Loucy (cell line): ENCODE measurements around the gene HIBCH.

Source experiments
- H2AFZ ChIP-seq: fragments of 200-600 bp; sonication (generic); 2 replicates; pipeline ENCODE4 v1.6.0; 2016; ENCODE audit warnings: antibody characterized with exemption, mild to moderate bottlenecking, low read length, moderate library complexity
- H3F3A ChIP-seq: fragments of 200-600 bp; 2 replicates; pipeline ENCODE4 v1.6.0; 2016; ENCODE audit warnings: antibody characterized with exemption, low read depth, mild to moderate bottlenecking
- H3K27me3 ChIP-seq: fragments of 200-600 bp; sonication (generic); 2 replicates; pipeline ENCODE4 v1.6.1; 2014; ENCODE audit warnings: low read length, mild to moderate bottlenecking; ENCODE audit not compliant: insufficient read depth, poor library complexity, severe bottlenecking
- H3K36me3 ChIP-seq: fragments of 200-600 bp; sonication (generic); 2 replicates; pipeline ENCODE4 v1.6.1; 2016; ENCODE audit warnings: low read length; ENCODE audit not compliant: insufficient read depth
- H3K4me1 ChIP-seq: fragments of 200-600 bp; sonication (generic); 2 replicates; pipeline ENCODE4 v1.5.1; 2014; ENCODE audit warnings: low read length, mild to moderate bottlenecking; ENCODE audit not compliant: insufficient read depth, poor library complexity, severe bottlenecking
- H3K4me2 ChIP-seq: fragments of 200-600 bp; sonication (generic); 2 replicates; pipeline ENCODE4 v1.6.0; 2014; ENCODE audit warnings: antibody characterized with exemption, low read length, low read depth, mild to moderate bottlenecking; ENCODE audit not compliant: poor library complexity, severe bottlenecking
- H3K4me3 ChIP-seq: fragments of 200-600 bp; sonication (generic); 2 replicates; pipeline ENCODE4 v1.5.1; 2014; ENCODE audit warnings: low read length, mild to moderate bottlenecking, mixed read lengths; ENCODE audit not compliant: poor library complexity, severe bottlenecking
- H3K79me2 ChIP-seq: fragments of 200-600 bp; sonication (generic); 2 replicates; pipeline ENCODE4 v1.6.1; 2014; ENCODE audit warnings: low read length; ENCODE audit not compliant: insufficient read depth
- H3K9ac ChIP-seq: fragments of 200-600 bp; sonication (generic); 2 replicates; pipeline ENCODE4 v1.6.0; 2014; ENCODE audit warnings: mild to moderate bottlenecking, low read depth, low read length, moderate library complexity; ENCODE audit not compliant: poor library complexity, severe bottlenecking
- H3K9me2 ChIP-seq: fragments of 200-600 bp; sonication (generic); replicated peaks from 2 replicates; pipeline ENCODE4 v1.6.1; 2016; ENCODE audit warnings: low read depth, low read length, mixed read lengths
- H3K9me3 ChIP-seq: fragments of 200-600 bp; sonication (generic); 2 replicates; pipeline ENCODE4 v1.6.1; 2014; ENCODE audit warnings: mild to moderate bottlenecking, antibody characterized with exemption, low read length, low read depth; ENCODE audit not compliant: insufficient read depth
- H4K20me1 ChIP-seq: fragments of 200-600 bp; sonication (generic); 2 replicates; pipeline ENCODE4 v1.6.0; 2014; ENCODE audit warnings: antibody characterized with exemption, low read length, mild to moderate bottlenecking; ENCODE audit not compliant: insufficient read depth, poor library complexity, severe bottlenecking
- CTCF ChIP-seq: fragments of 200-600 bp; sonication (generic); conservative IDR thresholded peaks from 2 replicates; pipeline ENCODE4 v1.5.1; 2014; ENCODE audit warnings: mild to moderate bottlenecking, antibody characterized with exemption, low read length
- EZH2phosphoT487 ChIP-seq: fragments of 200-600 bp; IDR thresholded peaks from 2 replicates; pipeline ENCODE4 v1.6.1; 2018; ENCODE audit warnings: antibody characterized with exemption, mild to moderate bottlenecking, moderate library complexity, borderline replicate concordance

HIBCH gene

GRCh38 chr2:190334479-190335224 is 15.0 kb upstream of the HIBCH start:
- H3K4me1 ChIP-seq = no peaks in the 10 kb centered on the region
- no peaks in the 10 kb centered on the region for H3K9me3 ChIP-seq
- no peak overlapping the region for H3K9ac ChIP-seq
- no peak overlapping the region for H2AFZ ChIP-seq
- H3K4me2 ChIP-seq = no peak overlapping the region
- no peaks in the 10 kb centered on the region for H3K36me3 ChIP-seq
- H4K20me1 ChIP-seq = no peaks in the 10 kb centered on the region
- no peaks in the 10 kb centered on the region for H3K9me2 ChIP-seq
- no peak for TF ChIP-seq EZH2phosphoT487
- TF ChIP-seq CTCF = no peak
- no peaks in the 10 kb centered on the region for H3K79me2 ChIP-seq
- no peaks in the 10 kb centered on the region for H3K27me3 ChIP-seq
- H3K4me3 ChIP-seq = no peak overlapping the region
- H3F3A ChIP-seq = 0 out of 2 replicates have a peak, but pooled peaks cover 5% of the 10 kb centered on the region

DNA sequence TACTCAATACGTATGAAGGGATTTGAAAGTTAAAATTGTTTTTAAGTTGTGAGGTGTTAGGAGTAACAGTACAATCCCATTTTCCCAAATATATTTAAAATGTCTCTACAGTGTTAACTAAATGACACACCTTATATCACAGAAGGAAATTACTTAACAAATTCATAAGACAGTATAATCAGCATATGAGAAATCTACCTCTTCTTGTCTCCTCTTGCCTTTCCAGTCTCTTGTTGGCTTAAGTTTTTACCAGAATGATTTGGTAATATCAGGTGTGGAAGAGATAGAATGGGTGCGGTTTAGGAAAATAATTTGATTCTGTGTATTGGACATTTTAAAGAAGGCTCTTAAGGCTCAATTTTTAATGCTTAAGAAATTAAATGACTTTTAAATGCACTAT is 14.3 kb upstream of the HIBCH start:
- Histone ChIP-seq H3K4me1 (no peaks in the 10 kb centered on the region), H2AFZ (no peak overlapping the region), H4K20me1 (no peaks in the 10 kb centered on the region), H3K9me3 (no peaks in the 10 kb centered on the region), H3K4me3 (no peak overlapping the region), H3K9me2 (no peaks in the 10 kb centered on the region), H3K36me3 (no peaks in the 10 kb centered on the region), H3K79me2 (no peaks in the 10 kb centered on the region), H3K4me2 (no peak overlapping the region), H3K27me3 (no peaks in the 10 kb centered on the region), H3F3A (no peaks in the 10 kb centered on the region), H3K9ac (no peak overlapping the region)
- TF ChIP-seq CTCF = no peak
- TF ChIP-seq EZH2phosphoT487 = no peak

DNA sequence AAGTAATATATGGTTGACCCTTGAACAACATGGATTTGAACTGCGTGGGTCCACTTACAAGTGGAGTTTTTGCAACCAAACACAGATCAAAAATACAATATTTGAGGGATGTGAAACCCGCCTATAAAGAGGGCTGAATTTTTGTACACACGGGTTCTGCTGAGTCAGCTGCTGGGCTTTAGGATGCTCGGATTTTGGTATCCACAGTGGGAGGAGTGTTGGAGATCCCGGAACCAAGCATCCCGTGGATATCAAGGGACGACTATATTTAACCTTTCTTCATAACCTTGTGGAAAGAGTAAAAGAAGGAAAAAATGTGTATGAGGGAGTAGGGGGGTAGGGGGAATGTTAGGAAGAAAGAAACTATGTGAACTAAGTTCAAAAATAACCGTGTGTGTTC is 13.8 kb upstream of the HIBCH start:
- Histone ChIP-seq H3K4me2 (no peak overlapping the region), H3F3A (no peaks in the 10 kb centered on the region), H3K4me3 (no peak overlapping the region), H4K20me1 (no peaks in the 10 kb centered on the region), H3K79me2 (no peaks in the 10 kb centered on the region), H3K27me3 (no peaks in the 10 kb centered on the region), H3K9me3 (no peaks in the 10 kb centered on the region), H3K9ac (no peak overlapping the region), H3K4me1 (no peaks in the 10 kb centered on the region), H3K9me2 (no peaks in the 10 kb centered on the region), H3K36me3 (no peaks in the 10 kb centered on the region), H2AFZ (no peak overlapping the region)
- TF ChIP-seq EZH2phosphoT487 (no peak), CTCF (no peak)
